A673 (cell line): Measurements from ENCODE around the gene SMC4.

ENCODE experiments used
- EZH2 ChIP-seq: fragments of 200-600 bp; sonication (generic); IDR thresholded peaks from 2 replicates; pipeline ENCODE4 v1.6.1; 2017; ENCODE audit warnings: borderline replicate concordance, low read depth, mild to moderate bottlenecking, mixed read lengths, antibody characterized with exemption, low read length; ENCODE audit not compliant: poor library complexity, severe bottlenecking
- TF ChIP-seq, protein P1 (sequence below): fragments of 300-800, 200-600 bp; sonication (generic); conservative IDR thresholded peaks from 2 replicates; pipeline ENCODE4 v1.5.1; 2017; ENCODE audit warnings: low read depth, mild to moderate bottlenecking, antibody characterized with exemption, low read length, moderate library complexity, mixed read lengths

- no peak for TF ChIP-seq EZH2
- TF ChIP-seq, protein P1, sequence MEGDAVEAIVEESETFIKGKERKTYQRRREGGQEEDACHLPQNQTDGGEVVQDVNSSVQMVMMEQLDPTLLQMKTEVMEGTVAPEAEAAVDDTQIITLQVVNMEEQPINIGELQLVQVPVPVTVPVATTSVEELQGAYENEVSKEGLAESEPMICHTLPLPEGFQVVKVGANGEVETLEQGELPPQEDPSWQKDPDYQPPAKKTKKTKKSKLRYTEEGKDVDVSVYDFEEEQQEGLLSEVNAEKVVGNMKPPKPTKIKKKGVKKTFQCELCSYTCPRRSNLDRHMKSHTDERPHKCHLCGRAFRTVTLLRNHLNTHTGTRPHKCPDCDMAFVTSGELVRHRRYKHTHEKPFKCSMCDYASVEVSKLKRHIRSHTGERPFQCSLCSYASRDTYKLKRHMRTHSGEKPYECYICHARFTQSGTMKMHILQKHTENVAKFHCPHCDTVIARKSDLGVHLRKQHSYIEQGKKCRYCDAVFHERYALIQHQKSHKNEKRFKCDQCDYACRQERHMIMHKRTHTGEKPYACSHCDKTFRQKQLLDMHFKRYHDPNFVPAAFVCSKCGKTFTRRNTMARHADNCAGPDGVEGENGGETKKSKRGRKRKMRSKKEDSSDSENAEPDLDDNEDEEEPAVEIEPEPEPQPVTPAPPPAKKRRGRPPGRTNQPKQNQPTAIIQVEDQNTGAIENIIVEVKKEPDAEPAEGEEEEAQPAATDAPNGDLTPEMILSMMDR = no peak
Observed at GRCh38 chr3:160435095-160435494, 35.6 kb downstream of the SMC4 start.
